ENCODE data around the gene B3GALT4. TPM values are rescaled to one million over a fixed set of nuclear protein-coding genes. Genes with fewer than 3 reads are reported as not detected.

The B3GALT4 gene
- total RNA-seq, 1 donor, result 3.3 TPM

- peak; percentile 96 for DNase-seq (ENCODE audit: low read depth)
- TF ChIP-seq, protein P1, sequence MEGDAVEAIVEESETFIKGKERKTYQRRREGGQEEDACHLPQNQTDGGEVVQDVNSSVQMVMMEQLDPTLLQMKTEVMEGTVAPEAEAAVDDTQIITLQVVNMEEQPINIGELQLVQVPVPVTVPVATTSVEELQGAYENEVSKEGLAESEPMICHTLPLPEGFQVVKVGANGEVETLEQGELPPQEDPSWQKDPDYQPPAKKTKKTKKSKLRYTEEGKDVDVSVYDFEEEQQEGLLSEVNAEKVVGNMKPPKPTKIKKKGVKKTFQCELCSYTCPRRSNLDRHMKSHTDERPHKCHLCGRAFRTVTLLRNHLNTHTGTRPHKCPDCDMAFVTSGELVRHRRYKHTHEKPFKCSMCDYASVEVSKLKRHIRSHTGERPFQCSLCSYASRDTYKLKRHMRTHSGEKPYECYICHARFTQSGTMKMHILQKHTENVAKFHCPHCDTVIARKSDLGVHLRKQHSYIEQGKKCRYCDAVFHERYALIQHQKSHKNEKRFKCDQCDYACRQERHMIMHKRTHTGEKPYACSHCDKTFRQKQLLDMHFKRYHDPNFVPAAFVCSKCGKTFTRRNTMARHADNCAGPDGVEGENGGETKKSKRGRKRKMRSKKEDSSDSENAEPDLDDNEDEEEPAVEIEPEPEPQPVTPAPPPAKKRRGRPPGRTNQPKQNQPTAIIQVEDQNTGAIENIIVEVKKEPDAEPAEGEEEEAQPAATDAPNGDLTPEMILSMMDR (IDR thresholded peaks at IDR 0.05; ENCODE audit: insufficient read depth, low read length), result no peak
- H3K4me3 ChIP-seq (ENCODE audit: low read depth, low read length), result peak overlapping the region; percentile 84
Measured at GRCh38 chr6:33320315-33321181, 43.6 kb downstream of the B3GALT4 start.

DNA sequence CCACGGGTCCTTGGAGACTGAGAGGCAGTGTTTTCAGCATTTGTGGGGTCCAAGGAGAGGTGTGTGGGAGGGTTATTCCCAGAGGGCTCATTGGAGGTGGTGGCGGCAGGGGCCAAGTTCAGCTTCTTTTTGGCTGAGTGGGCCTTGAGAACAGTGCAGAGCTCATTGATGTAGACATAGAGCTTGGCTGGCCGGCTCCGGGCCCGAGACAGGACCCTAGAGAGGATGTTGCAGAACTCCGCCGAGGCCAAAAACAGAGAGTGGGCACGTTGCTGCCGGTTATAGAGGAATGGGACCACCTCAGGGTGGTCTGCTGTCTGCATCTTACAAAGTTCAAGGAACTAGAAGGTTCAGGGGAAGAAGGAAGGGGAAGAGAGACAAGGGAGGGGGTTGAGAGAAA is 44.3 kb downstream of the B3GALT4 start:
- peak overlapping the region; percentile 84 for H3K4me3 ChIP-seq (ENCODE audit: low read depth, low read length)
- no peak for DNase-seq (ENCODE audit: low read depth)
- TF ChIP-seq, protein P1 (IDR thresholded peaks at IDR 0.05; ENCODE audit: insufficient read depth, low read length), result no peak

DNA sequence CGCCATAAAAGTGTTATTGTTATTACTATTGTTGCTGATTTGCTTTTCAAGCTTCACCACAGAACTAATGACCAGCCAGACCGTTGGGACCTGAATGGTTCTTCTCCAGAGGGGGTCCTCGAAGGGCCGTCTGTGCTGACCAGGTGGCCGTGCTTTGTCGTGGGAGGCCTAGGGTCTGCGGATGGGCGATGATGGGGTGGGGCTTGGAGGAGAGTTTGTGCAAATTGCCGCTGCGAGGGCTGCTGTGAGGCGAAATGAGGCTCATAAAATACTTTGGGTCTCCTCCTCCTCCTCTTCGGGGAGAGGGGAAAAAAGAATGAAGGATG is 46.7 kb downstream of the B3GALT4 start:
- peak overlapping the region; percentile 84 for H3K4me3 ChIP-seq (ENCODE audit: low read depth, low read length)
- DNase-seq (ENCODE audit: low read depth), result no peak
- TF ChIP-seq, protein P1 (IDR thresholded peaks at IDR 0.05; ENCODE audit: insufficient read depth, low read length), result no peak

DNA sequence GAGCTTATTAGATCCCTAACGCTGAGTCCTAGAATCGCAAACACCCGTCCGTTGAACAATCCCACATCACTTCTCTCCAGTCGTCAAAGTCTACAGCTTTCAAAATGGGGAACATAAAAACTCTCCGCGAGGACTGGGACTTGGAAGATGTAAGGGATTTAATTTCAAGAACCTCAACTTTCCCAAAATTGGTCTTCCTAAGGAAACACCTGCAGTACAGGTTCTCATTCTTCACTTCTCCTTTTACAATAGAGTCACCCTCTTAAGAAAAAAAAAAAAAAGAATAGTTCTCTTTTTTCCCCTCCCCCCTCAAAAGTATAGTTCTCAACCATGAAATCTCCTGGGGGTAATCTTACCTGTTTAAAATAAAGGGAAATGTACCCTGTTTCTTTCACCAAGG is 47.2 kb downstream of the B3GALT4 start:
- TF ChIP-seq, protein P1 (IDR thresholded peaks at IDR 0.05; ENCODE audit: insufficient read depth, low read length), result no peak
- H3K4me3 ChIP-seq (ENCODE audit: low read depth, low read length), result peak overlapping the region; percentile 84
- DNase-seq (ENCODE audit: low read depth), result no peak

Other genes with a start within 250 kb of the B3GALT4 start
- gene HLA-DPA1, start 203.5 kb upstream of the B3GALT4 start, total RNA-seq (ENCODE audit: low replicate concordance), result 0.18 and 1.8 TPM in 2 replicates
- gene HLA-DPB1, start 201.1 kb upstream of the B3GALT4 start, total RNA-seq (ENCODE audit: low replicate concordance), result 0.27 and 3.8 TPM in 2 replicates
- 0.09 and 0.74 TPM in 2 replicates for gene COL11A2, start 84.7 kb upstream of the B3GALT4 start, total RNA-seq (ENCODE audit: low replicate concordance)
- 11.1 and 22.6 TPM in 2 replicates for gene RXRB, start 76.5 kb upstream of the B3GALT4 start, total RNA-seq (ENCODE audit: low replicate concordance)
- 71.3 and 121 TPM in 2 replicates for gene SLC39A7, start 76.3 kb upstream of the B3GALT4 start, total RNA-seq (ENCODE audit: low replicate concordance)
- gene HSD17B8, start 72.5 kb upstream of the B3GALT4 start, total RNA-seq (ENCODE audit: low replicate concordance), result 2.6 and 4.2 TPM in 2 replicates
- gene RING1, start 68.6 kb upstream of the B3GALT4 start, total RNA-seq (ENCODE audit: low replicate concordance), result 28.9 and 46.9 TPM in 2 replicates
- 21.6 and 40.5 TPM in 2 replicates for gene VPS52, start 5.2 kb upstream of the B3GALT4 start, total RNA-seq (ENCODE audit: low replicate concordance)
- 1,533 and 4,237 TPM in 2 replicates for gene RPS18, start 5.0 kb upstream of the B3GALT4 start, total RNA-seq (ENCODE audit: low replicate concordance)
- 37.5 and 85.0 TPM in 2 replicates for gene WDR46, start 12.1 kb downstream of the B3GALT4 start, total RNA-seq (ENCODE audit: low replicate concordance)
- gene PFDN6, start 12.5 kb downstream of the B3GALT4 start, total RNA-seq (ENCODE audit: low replicate concordance), result 8.9 and 21.7 TPM in 2 replicates
- 25.8 and 27.9 TPM in 2 replicates for gene RGL2, start 21.8 kb downstream of the B3GALT4 start, total RNA-seq (ENCODE audit: low replicate concordance)
- gene TAPBP, start 37.0 kb downstream of the B3GALT4 start, total RNA-seq (ENCODE audit: low replicate concordance), result 50.2 and 86.2 TPM in 2 replicates
- gene ZBTB22, start 40.6 kb downstream of the B3GALT4 start, total RNA-seq (ENCODE audit: low replicate concordance), result 9.0 and 12.8 TPM in 2 replicates
- 42.2 and 149 TPM in 2 replicates for gene DAXX, start 45.8 kb downstream of the B3GALT4 start, total RNA-seq (ENCODE audit: low replicate concordance)
- gene KIFC1, start 114.7 kb downstream of the B3GALT4 start, total RNA-seq (ENCODE audit: low replicate concordance), result 49.3 TPM in 1 of 2 replicates, not detected in the other
- gene PHF1, start 133.9 kb downstream of the B3GALT4 start, total RNA-seq (ENCODE audit: low replicate concordance), result 18.9 and 20.9 TPM in 2 replicates
- 106 and 522 TPM in 2 replicates for gene CUTA, start 141.0 kb downstream of the B3GALT4 start, total RNA-seq (ENCODE audit: low replicate concordance)
- 3.3 and 7.6 TPM in 2 replicates for gene SYNGAP1, start 142.9 kb downstream of the B3GALT4 start, total RNA-seq (ENCODE audit: low replicate concordance)
- gene ZBTB9, start 177.5 kb downstream of the B3GALT4 start, total RNA-seq (ENCODE audit: low replicate concordance), result 3.8 and 5.5 TPM in 2 replicates

All from fibroblast of the aortic adventitia (primary cell).